NCI-H82 treated with DMSO at 0.1 percent for 48 hours (cell line): ENCODE data around the gene WNK2.

ENCODE experiments used
- DNase-seq: peaks from one replicate; lab custom pipeline; 2025; ENCODE audit not compliant: unreplicated experiment; lab: John Stamatoyannopoulos, UW

WNK2 gene

GRCh38 chr9:93252781-93253530, 69.0 kb downstream of the WNK2 start:
- no peak for DNase-seq

GRCh38 chr9:93253633-93254032, 69.7 kb downstream of the WNK2 start:
- no peak for DNase-seq

GRCh38 chr9:93254061-93254481, 70.1 kb downstream of the WNK2 start:
- no peak for DNase-seq

GRCh38 chr9:93254806-93255493, 71.0 kb downstream of the WNK2 start:
- DNase-seq = no peak

DNA sequence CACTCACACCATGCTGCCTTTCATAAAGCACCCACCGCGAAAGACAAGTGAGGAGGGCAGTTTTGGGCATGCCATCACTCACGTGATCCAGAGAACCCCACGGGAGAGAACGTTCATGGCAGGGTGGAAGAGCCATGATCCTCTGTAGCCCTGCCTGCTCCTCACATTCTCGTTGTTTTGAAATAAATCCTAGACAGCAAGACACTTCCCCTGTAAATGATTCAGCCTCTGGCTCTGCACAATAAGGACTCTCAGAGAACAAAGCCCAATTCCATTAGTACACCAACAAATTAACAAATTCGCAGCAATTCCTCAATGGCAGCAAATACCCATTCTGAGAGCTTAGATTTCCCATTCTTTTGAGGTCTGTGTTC, 71.5 kb downstream of the WNK2 start:
- no peak for DNase-seq

GRCh38 chr9:93255994-93256877, 72.3 kb downstream of the WNK2 start:
- DNase-seq = no peak

DNA sequence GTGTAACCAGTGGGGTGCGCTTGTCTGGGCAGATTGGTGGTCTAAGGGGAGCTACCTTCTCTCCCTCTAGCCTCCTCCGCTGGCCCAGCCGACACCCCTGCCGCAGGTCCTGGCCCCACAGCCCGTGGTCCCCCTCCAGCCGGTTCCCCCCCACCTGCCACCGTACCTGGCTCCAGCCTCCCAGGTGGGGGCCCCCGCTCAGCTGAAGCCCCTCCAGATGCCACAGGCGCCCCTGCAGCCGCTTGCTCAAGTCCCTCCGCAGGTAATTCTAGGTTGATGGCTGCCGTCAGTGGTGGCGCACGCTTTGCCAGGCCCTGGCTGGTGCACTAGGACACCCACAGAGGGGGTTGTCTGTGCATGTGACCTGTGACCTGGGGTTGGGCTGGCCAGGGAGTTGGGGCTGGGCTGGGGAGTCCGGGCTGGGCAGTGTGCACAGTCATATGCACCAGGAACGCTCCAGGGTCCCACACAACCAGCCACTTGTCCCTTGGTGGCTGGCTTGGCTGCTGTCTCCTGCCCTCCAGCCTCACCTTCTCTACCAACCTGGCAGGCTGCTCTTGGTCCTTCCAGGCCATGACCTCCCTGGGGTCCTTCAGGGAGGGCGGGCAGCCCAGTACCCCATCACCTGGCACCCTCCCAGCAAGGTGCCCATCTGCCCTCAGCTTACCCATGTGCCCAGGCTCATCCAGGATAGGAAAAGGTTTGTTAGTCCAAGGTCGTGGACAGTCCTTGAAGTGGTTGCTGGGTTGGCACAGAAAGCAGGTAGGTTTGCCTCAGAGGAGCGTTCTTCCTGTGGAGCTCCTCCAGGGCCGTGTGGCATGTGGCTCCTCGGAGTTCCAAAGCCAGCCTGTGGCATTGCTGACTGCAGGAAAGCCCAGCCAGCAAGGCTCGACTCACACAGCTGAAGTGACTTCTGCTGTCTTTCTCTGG, 73.2 kb downstream of the WNK2 start:
- DNase-seq = no peak

DNA sequence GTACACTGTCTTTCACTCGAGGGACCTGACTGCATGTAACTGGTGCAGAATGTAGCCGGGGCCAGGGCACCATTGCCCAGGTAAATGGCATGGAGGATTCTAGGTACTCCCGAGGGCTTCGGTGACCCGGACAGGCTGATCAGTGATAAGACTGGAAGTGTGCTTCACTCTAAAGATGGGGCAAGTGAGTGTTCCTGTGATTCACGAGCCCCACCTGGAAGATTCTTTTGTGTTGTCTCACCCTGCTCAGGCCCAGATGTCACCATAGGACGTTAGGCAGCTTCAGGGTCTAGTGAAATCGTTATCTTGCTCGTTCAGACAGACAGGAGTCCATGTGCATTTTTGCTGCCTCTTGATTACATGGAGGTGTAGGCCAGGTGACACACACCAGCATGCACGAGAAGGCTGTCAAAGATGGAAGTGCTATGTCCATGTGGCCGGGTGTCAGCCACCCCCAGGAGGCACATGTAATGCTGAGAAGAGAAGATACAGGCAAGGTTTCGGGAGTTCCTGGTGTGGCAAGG, 73.9 kb downstream of the WNK2 start:
- DNase-seq = no peak

- no peak for DNase-seq
Observed at GRCh38 chr9:93258419-93258817, 74.5 kb downstream of the WNK2 start.

DNA sequence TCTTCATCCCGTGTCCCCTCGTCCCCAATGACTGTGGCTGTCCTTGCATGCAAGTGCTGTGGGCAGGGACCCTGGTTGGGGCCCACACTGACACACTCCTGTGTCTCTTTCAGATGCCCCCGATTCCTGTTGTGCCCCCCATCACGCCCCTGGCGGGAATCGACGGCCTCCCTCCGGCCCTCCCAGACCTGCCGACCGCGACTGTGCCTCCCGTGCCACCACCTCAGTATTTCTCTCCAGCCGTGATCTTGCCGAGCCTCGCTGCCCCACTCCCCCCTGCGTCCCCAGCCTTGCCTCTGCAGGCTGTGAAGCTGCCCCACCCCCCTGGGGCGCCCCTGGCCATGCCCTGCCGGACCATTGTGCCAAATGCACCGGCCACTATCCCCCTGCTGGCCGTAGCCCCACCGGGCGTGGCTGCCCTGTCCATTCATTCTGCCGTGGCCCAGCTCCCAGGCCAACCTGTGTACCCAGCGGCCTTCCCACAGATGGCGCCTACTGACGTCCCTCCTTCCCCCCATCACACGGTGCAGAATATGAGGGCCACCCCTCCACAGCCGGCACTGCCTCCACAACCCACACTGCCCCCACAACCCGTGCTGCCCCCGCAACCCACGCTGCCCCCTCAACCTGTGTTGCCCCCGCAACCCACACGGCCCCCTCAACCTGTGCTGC, 75.0 kb downstream of the WNK2 start:
- DNase-seq = no peak

DNA sequence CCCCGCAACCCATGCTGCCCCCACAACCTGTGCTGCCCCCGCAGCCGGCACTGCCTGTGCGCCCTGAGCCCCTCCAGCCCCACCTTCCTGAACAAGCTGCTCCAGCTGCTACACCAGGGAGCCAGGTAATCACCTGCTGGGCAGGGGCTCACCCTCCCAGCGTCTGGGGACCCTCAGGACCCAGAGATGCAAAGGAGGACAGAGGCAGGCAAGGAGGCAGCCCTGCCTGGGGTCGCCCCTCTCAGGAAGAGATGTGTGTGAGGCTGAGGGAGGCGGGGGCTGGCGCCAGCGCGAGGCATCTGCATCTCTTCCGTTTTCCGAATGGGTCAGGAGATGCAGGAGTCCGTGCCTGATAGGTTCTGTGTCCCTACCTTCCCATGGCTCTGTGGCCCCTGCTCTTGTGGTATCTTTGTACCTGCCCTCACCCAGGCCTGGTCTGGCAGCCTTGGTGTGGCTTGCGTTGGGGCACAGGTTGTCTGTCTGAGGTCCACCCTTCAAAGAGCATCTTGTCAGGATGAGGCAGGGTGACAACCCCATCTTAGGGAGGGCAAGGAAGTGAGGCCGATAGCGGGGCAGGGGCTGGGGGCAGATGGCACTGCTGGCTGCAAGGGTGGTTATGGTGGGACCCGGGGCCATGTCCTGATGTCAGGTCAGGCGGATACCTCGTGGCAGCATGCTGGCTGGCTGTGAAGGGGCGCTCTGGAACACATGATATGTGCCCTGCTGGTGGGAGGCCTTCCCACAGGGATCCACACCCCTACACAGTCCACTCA, 75.7 kb downstream of the WNK2 start:
- DNase-seq = no peak

DNA sequence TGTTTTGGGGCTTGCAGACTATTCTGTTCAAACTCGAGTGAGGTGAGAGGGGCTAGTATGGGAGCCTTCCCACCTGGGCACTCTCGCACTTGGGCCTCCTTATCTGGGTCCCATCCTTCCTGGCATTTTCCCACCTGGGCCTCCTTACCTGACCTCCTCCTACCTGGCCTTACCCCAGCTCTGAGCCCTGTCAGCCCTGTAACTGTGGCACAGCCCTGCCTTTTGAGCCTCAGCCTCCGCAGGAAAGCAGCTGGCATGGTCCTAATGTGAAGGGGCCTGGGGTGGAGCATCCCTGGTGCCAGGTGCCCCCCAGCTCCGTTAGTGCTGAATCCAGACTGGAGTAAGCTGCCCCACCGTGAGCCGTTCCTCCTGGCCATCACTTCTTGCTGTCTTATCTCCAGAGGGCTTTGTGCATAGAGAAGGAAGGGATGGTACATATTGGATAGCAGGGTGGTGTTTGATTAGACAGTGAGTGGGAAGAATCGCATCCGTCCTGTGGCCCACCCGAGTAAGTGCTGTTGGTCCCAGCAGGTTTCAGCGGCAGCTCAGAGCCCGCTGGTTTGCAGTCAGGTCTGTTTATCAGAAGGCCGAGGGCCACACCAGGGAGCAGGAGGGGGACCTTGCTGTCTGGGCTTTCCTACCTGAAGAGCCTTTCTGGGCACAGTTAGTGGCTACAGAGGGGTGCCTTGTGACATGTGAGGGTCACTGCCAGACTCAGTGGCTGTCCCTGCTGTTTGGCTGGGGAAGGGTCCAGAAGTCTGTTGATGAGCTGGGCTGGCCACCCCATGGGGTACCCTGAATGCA, 76.5 kb downstream of the WNK2 start:
- no peak for DNase-seq

GRCh38 chr9:93261281-93261680, 77.3 kb downstream of the WNK2 start:
- DNase-seq = no peak

DNA sequence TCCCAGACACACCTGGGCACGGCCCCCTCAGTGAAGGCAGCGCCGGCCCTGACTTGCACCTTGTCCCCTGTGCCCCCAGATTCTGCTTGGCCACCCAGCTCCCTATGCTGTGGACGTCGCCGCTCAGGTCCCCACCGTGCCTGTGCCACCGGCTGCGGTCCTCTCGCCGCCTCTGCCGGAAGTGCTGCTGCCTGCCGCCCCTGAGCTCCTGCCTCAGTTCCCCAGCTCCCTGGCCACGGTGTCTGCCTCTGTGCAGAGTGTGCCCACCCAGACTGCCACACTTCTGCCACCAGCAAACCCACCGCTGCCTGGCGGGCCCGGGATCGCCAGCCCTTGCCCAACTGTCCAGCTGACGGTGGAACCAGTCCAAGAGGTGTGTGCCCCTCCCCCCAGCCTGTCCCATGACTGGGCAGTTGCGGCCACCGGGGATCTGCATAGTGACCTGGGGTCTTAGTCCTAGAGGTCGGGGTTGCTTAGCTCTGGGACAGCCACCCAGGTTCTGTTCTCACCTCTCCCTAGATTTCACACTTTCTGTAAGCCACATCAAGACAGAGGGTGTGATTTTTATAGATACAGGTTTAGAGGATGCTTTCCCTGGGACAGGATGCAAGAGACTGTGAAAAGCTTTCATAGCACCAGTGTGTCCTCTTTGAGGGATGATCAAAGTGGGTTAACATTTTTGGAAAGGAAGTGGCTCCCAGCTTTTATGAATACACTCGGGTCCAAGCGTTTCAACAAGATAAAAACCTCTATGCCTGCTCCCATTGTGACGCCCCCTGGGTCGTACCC, 78.0 kb downstream of the WNK2 start:
- no peak for DNase-seq

GRCh38 chr9:93262537-93263310, 78.8 kb downstream of the WNK2 start:
- no peak for DNase-seq

GRCh38 chr9:93263334-93264229, 79.6 kb downstream of the WNK2 start:
- no peak for DNase-seq
